Pericardium fibroblast (primary cell): ENCODE data around the gene KLF7. TPM values are rescaled to one million over a fixed set of nuclear protein-coding genes. Genes with fewer than 3 reads are reported as not detected.

Experiments
- total RNA-seq: library from RNA; depleted of rRNA; stranded (reverse); fragments of >200 nt; gene quantifications from 2 replicates; pipeline ENCODE4 v1.2.3, GENCODE V29; 2015

KLF7 gene
- total RNA-seq = 11.6 TPM in 2 replicates

GRCh38 chr2:207165121-207166038 is at the start of gene KLF7:
Gene KLF7, minus strand, starts transcription at chr2:207165948. Its CDS starts 380 bp downstream, at chr2:207165568.

Other genes starting within 250 kb of the KLF7 start
- not detected in 2 replicates for gene CPO, start 226.4 kb downstream of the KLF7 start, total RNA-seq